Measurements from ENCODE around the gene RASA3. TPM values are rescaled to one million over a fixed set of nuclear protein-coding genes. Genes with fewer than 3 reads are reported as not detected.

The RASA3 gene
- total and polyA plus RNA-seq, 7 donors: 4.2 to 22.4 (median 16.9) TPM

- intact Hi-C loops (cut with DNase I): no loop called here
- H3K4me1 ChIP-seq: no peaks in the 10 kb centered on the region
- no peaks in the 10 kb centered on the region for H3K27me3 ChIP-seq
- TF ChIP-seq POLR2A (IDR thresholded peaks at IDR 0.05): no peak
- TF ChIP-seq EP300 (IDR thresholded peaks at IDR 0.05): no peak
- TF ChIP-seq POLR2AphosphoS5 (IDR thresholded peaks at IDR 0.05): no peak
- no peak for TF ChIP-seq CTCF (IDR thresholded peaks at IDR 0.05)
- no peaks in the 10 kb centered on the region for H3K9me3 ChIP-seq
- H3K36me3 ChIP-seq: peaks cover 3 to 62% (median 23%) of the 10 kb centered on the region in 4 donors
- no peak overlapping the region for H3K4me3 ChIP-seq
- no peak for DNase-seq
- no peak overlapping the region for H3K27ac ChIP-seq
- 95 to 96% methylated on average over 21 of the region's 21 CpGs for WGBS, 2 donors
Measured at GRCh38 chr13:113992276-113993005, 140.0 kb downstream of the RASA3 start.

DNA sequence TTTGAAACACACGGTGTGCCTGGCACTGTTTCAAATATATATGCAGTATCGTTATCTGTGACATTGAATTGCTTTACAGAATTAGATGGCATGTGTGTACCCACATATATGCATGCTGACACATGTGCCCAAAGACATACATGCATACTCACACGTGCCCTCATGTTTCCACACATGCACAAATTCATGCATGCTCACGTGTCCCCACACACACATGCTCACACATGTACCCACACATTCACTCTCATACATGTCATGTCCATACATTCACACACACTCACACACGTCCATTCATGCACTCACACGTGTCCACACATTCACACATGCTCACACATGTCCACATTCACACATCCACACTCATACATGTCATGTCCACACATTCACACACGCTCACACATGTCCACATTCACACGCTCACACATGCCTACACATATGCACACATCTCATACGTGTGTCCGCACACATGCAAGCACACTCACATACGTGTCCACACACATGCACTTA, 140.7 kb downstream of the RASA3 start:
- Histone ChIP-seq H3K27me3 (no peaks in the 10 kb centered on the region), H3K9me3 (no peaks in the 10 kb centered on the region), H3K36me3 (peaks cover 3 to 59% (median 23%) of the 10 kb centered on the region in 4 donors), H3K4me1 (no peaks in the 10 kb centered on the region), H3K27ac (no peak overlapping the region), H3K4me3 (no peak overlapping the region)
- 90 to 93% methylated on average over 11 of the region's 11 CpGs for WGBS, 2 donors
- TF ChIP-seq POLR2AphosphoS5 (IDR thresholded peaks at IDR 0.05) (no peak), CTCF (IDR thresholded peaks at IDR 0.05) (no peak), EP300 (IDR thresholded peaks at IDR 0.05) (no peak), POLR2A (IDR thresholded peaks at IDR 0.05) (no peak)
- intact Hi-C loops (cut with DNase I): no loop called here
- no peak for DNase-seq

DNA sequence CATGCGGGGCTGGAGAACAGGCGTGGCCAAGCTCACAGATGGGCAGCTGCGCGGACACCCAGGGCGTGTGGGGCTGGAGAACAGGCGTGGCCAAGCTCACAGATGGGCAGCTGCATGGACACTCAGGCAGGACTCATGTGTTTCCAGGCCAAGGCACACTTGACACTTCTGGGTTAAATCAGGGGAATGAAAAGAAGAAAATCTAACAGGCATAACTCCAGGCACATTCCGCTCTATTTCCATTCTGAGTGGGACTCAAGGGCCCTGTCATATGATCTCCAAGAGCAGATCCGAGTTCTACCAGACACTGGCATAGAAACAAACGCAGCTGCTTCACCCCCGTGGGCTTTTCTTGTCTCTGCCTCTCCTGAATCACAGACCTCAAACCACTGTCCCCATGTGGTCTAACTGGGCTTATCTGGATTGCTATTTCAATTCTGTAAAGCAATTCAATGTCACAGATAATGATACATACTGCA, 141.2 kb downstream of the RASA3 start:
- H3K27ac ChIP-seq: no peak overlapping the region
- no peaks in the 10 kb centered on the region for H3K9me3 ChIP-seq
- DNase-seq: peak; percentile 6
- H3K36me3 ChIP-seq: peaks cover 3 to 54% (median 20%) of the 10 kb centered on the region in 4 donors
- no peak overlapping the region for H3K4me3 ChIP-seq
- TF ChIP-seq CTCF (IDR thresholded peaks at IDR 0.05) (no peak), POLR2A (IDR thresholded peaks at IDR 0.05) (no peak), EP300 (IDR thresholded peaks at IDR 0.05) (no peak), POLR2AphosphoS5 (IDR thresholded peaks at IDR 0.05) (no peak)
- no peaks in the 10 kb centered on the region for H3K4me1 ChIP-seq
- WGBS, 2 donors: 77 to 79% methylated on average over 8 to 10 of the region's 10 CpGs
- H3K27me3 ChIP-seq: no peaks in the 10 kb centered on the region
- intact Hi-C loops (cut with DNase I): no loop called here

- H3K4me3 ChIP-seq: no peak overlapping the region
- H3K9me3 ChIP-seq: no peaks in the 10 kb centered on the region
- no peak for TF ChIP-seq EP300 (IDR thresholded peaks at IDR 0.05)
- TF ChIP-seq POLR2A (IDR thresholded peaks at IDR 0.05): no peak
- no peak for TF ChIP-seq POLR2AphosphoS5 (IDR thresholded peaks at IDR 0.05)
- TF ChIP-seq CTCF (IDR thresholded peaks at IDR 0.05): no peak
- no peaks in the 10 kb centered on the region for H3K4me1 ChIP-seq
- peak; percentile 48 for DNase-seq
- peaks cover 3 to 49% (median 18%) of the 10 kb centered on the region in 4 donors for H3K36me3 ChIP-seq
- no peak overlapping the region for H3K27ac ChIP-seq
- no peaks in the 10 kb centered on the region for H3K27me3 ChIP-seq
- intact Hi-C loops (cut with DNase I): no loop called here
- WGBS, 2 donors: 97 to 98% methylated on average over 9 of the region's 9 CpGs
Measured at GRCh38 chr13:113990321-113990837, 142.0 kb downstream of the RASA3 start.

All from sigmoid colon (tissue), 7 donors.